Purkinje cell (primary cell): ENCODE results near the gene FAM174A. TPM values are rescaled to one million over a fixed set of nuclear protein-coding genes. Genes with fewer than 3 reads are reported as not detected.

Experiments used
- polyA plus RNA-seq: library from polyadenylated mRNA; unstranded; fragments of >200 nt; fragmentation: Nextera tagmentation; gene quantifications from 2 replicates; pipeline ENCODE4 v1.2.1, GENCODE V29; 2014

The FAM174A gene
- 72.6 and 126 TPM in 2 replicates for polyA plus RNA-seq

GRCh38 chr5:100535060-100536005 lies at the start of gene FAM174A:
Gene FAM174A, plus strand, starts transcription at chr5:100535374. Its CDS starts 157 bp downstream, at chr5:100535531.

